SU-DHL-6 (cell line): ENCODE measurements around the gene RPL7A.
"Not testable (repeated sequence)": the region's sequence is repeated elsewhere in the genome, so short reads cannot be mapped to it uniquely, and the experiment has no call there.

Experiments used
- H2AFZ ChIP-seq: fragments of 200-600 bp; sonication (generic); 2 replicates; pipeline ENCODE4 v1.6.1; 2014; ENCODE audit warnings: low read depth, mild to moderate bottlenecking, moderate library complexity, mixed read lengths, antibody characterized with exemption, low read length; ENCODE audit not compliant: severe bottlenecking
- H3F3A ChIP-seq: fragments of 200-600 bp; shearing (Covaris generic); 2 replicates; pipeline ENCODE4 v1.6.0; 2016; ENCODE audit warnings: antibody characterized with exemption, mild to moderate bottlenecking; ENCODE audit not compliant: insufficient read depth
- H3K27ac ChIP-seq: fragments of 200-600 bp; sonication (generic); 2 replicates; pipeline ENCODE4 v1.5.1; 2016; ENCODE audit warnings: low read depth, mild to moderate bottlenecking, low read length, moderate library complexity, mixed read lengths
- H3K27me3 ChIP-seq: fragments of 200-600 bp; sonication (generic), shearing (Covaris generic); 2 replicates; pipeline ENCODE4 v1.6.0; 2014; ENCODE audit warnings: mild to moderate bottlenecking, low read length
- H3K36me3 ChIP-seq: fragments of 200-600 bp; sonication (generic); 2 replicates; pipeline ENCODE4 v1.6.1; 2014; ENCODE audit warnings: mild to moderate bottlenecking, low read length, mixed read lengths
- H3K4me2 ChIP-seq: fragments of 300-600, 200-600 bp; shearing (Covaris generic), sonication (generic); 2 replicates; pipeline ENCODE4 v1.6.0; 2014; ENCODE audit warnings: low read length, low read depth, mild to moderate bottlenecking; ENCODE audit not compliant: poor library complexity, severe bottlenecking
- H3K4me3 ChIP-seq: fragments of 200-600 bp; sonication (generic); 2 replicates; pipeline ENCODE4 v1.5.1; 2014; ENCODE audit warnings: antibody characterized with exemption, low read length, mild to moderate bottlenecking, mixed read lengths; ENCODE audit not compliant: insufficient read depth, poor library complexity, severe bottlenecking
- H3K79me2 ChIP-seq: fragments of 200-600 bp; sonication (generic); 2 replicates; pipeline ENCODE4 v1.6.1; 2014; ENCODE audit warnings: mild to moderate bottlenecking, low read length, moderate library complexity; ENCODE audit not compliant: insufficient read depth
- H3K9ac ChIP-seq: fragments of 200-600 bp; sonication (generic); 2 replicates; pipeline ENCODE4 v1.7.0; 2014; ENCODE audit warnings: mild to moderate bottlenecking, low read length
- H3K9me2 ChIP-seq: fragments of 200-600 bp; sonication (generic); replicated peaks from 2 replicates; pipeline ENCODE4 v1.6.1; 2014; ENCODE audit warnings: low read length; ENCODE audit not compliant: insufficient read depth
- H3K9me3 ChIP-seq: fragments of 200-600 bp; sonication (generic); 2 replicates; pipeline ENCODE4 v1.6.1; 2014; ENCODE audit warnings: low read length, mixed read lengths; ENCODE audit not compliant: insufficient read depth
- H4K20me1 ChIP-seq: fragments of 200-600 bp; sonication (generic); 2 replicates; pipeline ENCODE4 v1.6.1; 2014; ENCODE audit warnings: low read depth, mild to moderate bottlenecking, antibody characterized with exemption, low read length, moderate library complexity, mixed read lengths
- EZH2phosphoT487 ChIP-seq: fragments of 200-600 bp; sonication (generic), shearing (Covaris generic); conservative IDR thresholded peaks from 2 replicates; pipeline ENCODE4 v1.6.1; 2018; ENCODE audit warnings: mild to moderate bottlenecking, antibody characterized with exemption, low read length, moderate library complexity, mixed read lengths
- TF ChIP-seq, protein P1 (sequence below): fragments of 200-600 bp; sonication (generic); IDR thresholded peaks from one replicate; pipeline ENCODE4 v1.5.1; 2017; ENCODE audit warnings: antibody characterized with exemption, mild to moderate bottlenecking, low read length, moderate library complexity; ENCODE audit not compliant: insufficient read depth, poor library complexity, severe bottlenecking

Gene RPL7A

DNA sequence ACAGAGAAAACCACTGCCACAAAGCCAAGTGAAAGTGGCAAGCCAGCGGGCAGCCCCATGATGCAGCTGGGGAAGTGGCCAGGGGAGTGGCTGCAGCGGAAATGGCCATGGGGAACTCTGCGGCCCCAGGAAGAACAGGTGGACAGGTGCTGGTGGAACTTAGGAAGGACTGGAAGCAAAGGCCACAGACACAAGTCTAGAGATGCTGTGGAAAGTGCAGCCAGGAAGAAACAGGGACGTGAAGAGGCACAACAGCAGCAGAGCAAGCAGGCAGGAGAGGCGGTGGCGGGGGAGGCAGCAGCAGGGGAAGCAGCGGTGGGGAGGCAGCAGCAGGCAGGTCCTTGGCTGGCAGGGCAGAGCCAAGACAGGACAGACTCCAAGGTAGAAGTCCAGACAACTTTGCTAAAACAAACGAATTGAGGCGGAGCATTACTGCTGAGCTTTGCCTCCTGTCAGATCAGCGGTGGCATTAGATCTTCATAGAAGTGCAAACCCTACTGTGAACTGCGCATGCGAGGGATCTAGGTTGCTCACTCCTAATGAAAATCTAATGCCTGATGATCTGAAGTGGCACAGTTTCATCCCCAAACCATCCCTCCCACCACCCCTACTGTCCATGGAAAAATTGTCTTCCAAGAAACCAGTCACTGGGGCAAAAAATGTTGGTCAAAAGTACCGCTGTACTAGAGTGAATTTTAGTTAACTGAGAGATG, 23.9 kb upstream of the RPL7A start:
- H3K27me3 ChIP-seq, result no peaks in the 10 kb centered on the region
- H3K27ac ChIP-seq, result no peak overlapping the region
- H2AFZ ChIP-seq, result no peak overlapping the region
- H3F3A ChIP-seq, result no peaks in the 10 kb centered on the region
- H4K20me1 ChIP-seq, result no peaks in the 10 kb centered on the region
- no peak overlapping the region for H3K4me3 ChIP-seq
- no peaks in the 10 kb centered on the region for H3K36me3 ChIP-seq
- H3K79me2 ChIP-seq, result no peaks in the 10 kb centered on the region
- TF ChIP-seq, protein P1, sequence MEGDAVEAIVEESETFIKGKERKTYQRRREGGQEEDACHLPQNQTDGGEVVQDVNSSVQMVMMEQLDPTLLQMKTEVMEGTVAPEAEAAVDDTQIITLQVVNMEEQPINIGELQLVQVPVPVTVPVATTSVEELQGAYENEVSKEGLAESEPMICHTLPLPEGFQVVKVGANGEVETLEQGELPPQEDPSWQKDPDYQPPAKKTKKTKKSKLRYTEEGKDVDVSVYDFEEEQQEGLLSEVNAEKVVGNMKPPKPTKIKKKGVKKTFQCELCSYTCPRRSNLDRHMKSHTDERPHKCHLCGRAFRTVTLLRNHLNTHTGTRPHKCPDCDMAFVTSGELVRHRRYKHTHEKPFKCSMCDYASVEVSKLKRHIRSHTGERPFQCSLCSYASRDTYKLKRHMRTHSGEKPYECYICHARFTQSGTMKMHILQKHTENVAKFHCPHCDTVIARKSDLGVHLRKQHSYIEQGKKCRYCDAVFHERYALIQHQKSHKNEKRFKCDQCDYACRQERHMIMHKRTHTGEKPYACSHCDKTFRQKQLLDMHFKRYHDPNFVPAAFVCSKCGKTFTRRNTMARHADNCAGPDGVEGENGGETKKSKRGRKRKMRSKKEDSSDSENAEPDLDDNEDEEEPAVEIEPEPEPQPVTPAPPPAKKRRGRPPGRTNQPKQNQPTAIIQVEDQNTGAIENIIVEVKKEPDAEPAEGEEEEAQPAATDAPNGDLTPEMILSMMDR, result no peak
- no peak for TF ChIP-seq EZH2phosphoT487
- no peak overlapping the region for H3K9ac ChIP-seq
- no peaks in the 10 kb centered on the region for H3K9me3 ChIP-seq
- H3K4me2 ChIP-seq, result no peak overlapping the region
- H3K9me2 ChIP-seq, result no peaks in the 10 kb centered on the region

DNA sequence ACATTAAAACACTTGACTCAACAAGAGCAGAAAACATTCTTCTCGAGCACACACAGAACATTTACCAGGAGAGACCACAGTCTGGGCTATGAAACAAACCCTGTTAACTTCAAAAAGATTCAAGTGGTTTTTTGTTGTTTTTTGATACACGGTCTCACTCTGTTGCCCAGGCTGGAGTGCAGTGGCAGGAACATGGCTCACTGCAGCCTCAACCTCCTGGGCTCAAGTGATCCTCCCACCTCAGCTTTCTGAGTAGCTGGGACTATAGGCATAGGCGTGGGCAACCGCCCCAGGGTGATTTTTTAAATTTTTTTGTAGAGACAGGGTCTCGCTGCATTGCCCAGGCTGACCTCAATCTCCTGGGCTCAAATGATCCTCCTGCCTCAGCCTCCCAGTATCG, 21.0 kb upstream of the RPL7A start:
- H3F3A ChIP-seq, result peaks cover 14% of the 10 kb centered on the region
- not testable (repeated sequence) for H3K9ac ChIP-seq, H3K36me3 ChIP-seq, H3K9me3 ChIP-seq, H3K27me3 ChIP-seq, H2AFZ ChIP-seq, H3K79me2 ChIP-seq, H3K4me3 ChIP-seq, H4K20me1 ChIP-seq, H3K9me2 ChIP-seq, H3K4me2 ChIP-seq, H3K27ac ChIP-seq

DNA sequence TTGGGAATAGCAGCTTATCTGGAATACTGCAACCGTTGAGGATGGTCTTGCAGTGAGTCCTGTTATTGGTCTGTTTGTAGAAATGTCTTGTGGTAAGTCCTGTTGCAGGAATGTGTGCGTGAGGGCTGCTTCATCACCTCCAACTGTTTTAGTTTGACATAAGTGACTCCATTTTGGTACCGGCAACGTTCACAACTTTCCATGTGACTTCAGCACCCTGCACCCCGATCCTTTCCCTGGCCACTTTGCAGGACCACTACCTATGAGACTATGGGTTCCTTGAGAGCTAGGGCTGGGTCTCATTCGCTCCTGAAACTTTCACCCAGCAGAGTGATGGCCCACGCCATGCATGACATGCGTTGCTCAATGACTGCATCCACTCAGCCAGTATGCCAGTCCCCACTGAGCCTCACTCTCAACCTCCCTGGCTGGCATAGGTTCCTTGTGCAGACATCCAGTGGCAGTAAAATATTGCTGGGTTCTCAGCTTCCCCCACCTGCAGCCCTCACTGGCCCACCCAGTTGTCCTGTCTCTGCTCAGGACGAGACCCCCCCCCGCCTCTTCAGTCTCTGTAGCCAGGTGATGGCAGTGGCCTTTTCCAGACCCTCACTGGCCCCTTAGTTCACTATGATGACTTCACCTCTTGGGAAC, 20.1 kb upstream of the RPL7A start:
- no peak overlapping the region for H3K9ac ChIP-seq
- H3K27ac ChIP-seq, result no peak overlapping the region
- H2AFZ ChIP-seq, result no peak overlapping the region
- H3K9me3 ChIP-seq, result no peaks in the 10 kb centered on the region
- no peaks in the 10 kb centered on the region for H3K27me3 ChIP-seq
- H3F3A ChIP-seq, result peaks cover 14% of the 10 kb centered on the region
- no peak overlapping the region for H3K4me2 ChIP-seq
- H3K4me3 ChIP-seq, result no peak overlapping the region
- H3K79me2 ChIP-seq, result no peaks in the 10 kb centered on the region
- TF ChIP-seq, protein P1, result no peak
- TF ChIP-seq EZH2phosphoT487, result no peak
- no peaks in the 10 kb centered on the region for H4K20me1 ChIP-seq
- H3K36me3 ChIP-seq, result no peaks in the 10 kb centered on the region
- no peaks in the 10 kb centered on the region for H3K9me2 ChIP-seq
